D341Med (cell line): Measurements from ENCODE around the gene FAM193B.
"Not testable (repeated sequence)": the region's sequence is repeated elsewhere in the genome, so short reads cannot be mapped to it uniquely, and the experiment has no call there.

ENCODE experiments used
- DNase-seq: peaks from one replicate; pipeline ENCODE4 v3.0.0; 2012; ENCODE audit warnings: low spot score

Gene FAM193B

DNA sequence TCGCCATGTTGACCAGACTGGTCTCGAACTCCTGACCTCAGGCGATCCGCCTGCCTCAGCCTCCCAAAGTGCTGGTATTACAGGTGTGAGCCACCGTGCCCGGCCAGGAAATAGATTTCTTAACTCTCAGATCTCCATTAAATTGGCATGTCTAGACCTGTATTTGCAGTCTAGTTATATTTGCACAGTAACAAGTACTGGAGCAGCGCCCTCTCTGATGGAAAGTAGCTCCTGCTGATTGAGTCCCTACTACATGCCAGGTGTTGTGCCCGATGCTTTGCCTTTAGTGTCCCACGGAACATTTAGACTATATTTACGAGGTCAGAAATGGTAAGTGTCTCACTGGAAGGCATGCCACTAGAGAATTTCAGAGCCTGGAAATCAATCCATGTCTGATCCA, 21.8 kb upstream of the FAM193B start:
- no peak for DNase-seq

DNA sequence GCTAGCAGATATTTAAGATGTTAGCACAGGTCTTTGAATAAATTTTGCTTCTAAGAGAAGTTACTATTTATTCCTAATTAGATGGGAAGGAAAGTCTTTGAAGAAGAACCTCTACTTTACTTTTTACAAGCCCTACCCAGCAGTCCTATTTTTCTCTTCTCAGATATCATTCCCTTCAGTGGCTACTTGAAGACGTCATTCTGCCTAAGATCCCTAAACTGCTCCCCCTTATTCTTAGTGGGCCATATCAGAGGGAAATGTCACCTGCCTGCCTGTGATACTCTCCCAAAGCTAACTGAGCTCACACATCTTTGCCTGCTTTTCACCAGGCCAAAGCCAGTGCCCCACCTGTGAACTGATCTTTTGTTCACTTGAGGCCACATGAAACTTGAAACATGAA, 21.1 kb upstream of the FAM193B start:
- DNase-seq: no peak

- no peak for DNase-seq
Observed at GRCh38 chr5:177569894-177570293, 15.5 kb upstream of the FAM193B start.

DNA sequence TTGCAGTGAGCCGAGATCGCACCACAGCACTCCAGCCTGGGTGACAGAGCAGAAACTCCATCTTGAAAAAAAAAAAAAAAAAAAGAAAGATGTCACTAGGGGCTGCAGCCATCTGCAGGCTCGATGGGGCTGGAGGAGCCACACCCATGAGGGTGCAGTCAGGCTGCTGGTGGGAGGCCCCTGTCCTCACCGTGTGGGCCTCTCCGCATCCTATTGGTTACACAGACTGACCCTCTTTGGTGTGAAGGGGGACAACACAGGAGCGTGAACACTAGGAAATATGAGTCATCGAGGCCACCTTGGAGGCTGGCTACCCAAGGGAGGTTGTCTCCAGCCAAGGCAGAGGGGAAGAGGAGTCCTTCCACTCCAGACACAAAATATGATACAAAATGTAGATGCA, 14.0 kb upstream of the FAM193B start:
- no peak for DNase-seq

DNA sequence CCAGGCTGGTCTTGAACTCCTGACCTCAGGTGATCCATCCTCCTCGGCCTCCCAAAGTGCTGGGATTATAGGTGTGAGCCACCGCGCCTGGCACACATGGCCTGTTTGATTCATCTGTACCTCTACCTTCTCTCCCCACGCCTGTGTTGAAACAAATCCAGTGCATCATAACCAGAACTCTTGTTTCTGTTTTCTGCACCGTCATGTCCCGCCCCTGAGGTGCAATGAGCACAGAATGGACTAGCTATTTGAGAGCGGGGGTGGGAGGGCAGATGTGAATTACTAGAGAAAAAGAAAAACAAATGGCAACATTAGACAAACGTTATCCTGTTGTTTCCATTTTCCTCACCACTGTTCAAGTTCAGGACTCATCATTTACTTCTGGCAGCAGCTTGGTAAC, 10.7 kb upstream of the FAM193B start:
- DNase-seq: no peak

DNA sequence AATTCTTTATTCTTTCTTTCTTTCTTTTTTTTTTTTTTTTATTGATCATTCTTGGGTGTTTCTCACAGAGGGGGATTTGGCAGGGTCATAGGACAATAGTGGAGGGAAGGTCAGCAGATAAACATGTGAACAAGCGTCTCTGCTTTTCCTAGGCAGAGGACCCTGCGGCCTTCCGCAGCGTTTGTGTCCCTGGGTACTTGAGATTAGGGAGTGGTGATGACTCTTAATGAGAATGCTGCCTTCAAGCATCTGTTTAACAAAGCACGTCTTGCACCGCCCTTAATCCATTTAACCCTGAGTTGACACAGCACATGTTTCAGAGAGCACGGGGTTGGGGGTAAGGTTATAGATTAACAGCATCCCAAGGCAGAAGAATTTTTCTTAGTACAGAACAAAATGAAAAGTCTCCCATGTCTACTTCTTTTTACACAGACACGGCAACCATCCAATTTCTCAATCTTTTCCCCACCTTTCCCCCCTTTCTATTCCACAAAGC, 5.1 kb upstream of the FAM193B start:
- not testable (repeated sequence) for DNase-seq

- DNase-seq: no peak
Observed at GRCh38 chr5:177557796-177558195, 3.4 kb upstream of the FAM193B start.

DNA sequence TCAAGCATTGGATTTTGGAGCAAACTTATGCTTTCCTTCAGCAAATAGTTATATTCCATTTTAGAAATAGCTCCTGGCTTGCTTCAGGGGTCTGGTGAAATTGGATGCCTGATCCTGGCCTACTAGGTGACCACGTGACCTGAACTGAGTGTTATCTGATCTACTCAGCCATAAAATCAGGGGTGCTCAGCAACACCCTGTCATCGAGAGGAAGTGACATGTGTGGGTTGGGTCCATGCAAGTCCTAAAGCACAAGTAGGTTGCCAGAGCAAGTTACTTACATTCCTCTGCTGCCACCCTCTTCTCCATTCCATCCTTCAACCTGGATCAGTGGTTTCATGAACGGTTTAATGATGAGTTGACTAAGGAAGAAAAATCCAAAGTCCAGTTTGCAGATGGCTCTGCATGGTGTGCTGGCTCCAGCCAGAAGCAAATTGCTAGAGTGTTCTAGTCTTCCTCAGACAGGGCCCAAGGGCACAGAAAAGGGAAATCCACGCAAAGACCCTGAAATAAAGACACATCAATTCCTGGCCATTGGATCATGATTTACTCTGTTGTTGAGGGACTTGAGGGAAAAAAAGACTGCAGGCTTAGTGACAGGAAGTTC, 2.8 kb upstream of the FAM193B start:
- no peak for DNase-seq

DNA sequence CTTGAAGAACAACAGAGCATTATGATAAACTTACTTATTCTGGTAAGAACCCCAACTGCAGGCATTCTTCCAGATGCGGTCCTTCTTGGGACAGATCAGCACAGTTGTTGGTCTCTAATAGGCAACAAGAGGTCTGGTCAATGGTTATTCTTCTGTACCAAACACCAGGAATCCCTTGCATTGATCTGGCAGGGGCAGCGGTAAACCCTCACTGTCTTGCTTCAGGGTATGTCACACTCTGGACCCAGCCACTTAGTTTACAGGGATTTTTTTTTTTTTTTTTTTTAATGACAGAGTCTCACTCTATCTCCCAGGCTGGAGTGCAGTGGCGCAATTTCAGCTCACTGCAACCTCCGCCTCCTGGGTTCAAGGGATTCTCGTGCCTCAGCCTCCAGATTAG, 1.3 kb upstream of the FAM193B start:
- DNase-seq: no peak

DNA sequence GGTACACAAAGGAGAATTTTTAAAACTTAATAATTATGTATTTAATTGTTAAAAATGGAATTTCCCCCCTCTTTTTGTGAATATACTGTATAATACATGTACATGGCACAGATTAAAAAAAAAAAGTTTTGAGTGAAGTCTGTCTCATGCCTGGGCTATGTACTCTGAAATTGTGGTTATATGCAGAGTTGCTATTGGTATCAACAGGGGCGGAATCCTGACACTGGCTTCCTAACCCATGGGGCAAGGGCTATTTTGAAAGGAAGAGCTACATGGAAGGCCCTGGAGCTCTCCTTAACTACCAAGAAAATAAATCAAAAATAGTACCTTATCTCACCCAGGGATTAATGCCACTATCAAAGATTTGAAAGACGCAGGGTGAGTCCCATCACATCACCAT, 865 bp upstream of the FAM193B start:
- DNase-seq: no peak

DNA sequence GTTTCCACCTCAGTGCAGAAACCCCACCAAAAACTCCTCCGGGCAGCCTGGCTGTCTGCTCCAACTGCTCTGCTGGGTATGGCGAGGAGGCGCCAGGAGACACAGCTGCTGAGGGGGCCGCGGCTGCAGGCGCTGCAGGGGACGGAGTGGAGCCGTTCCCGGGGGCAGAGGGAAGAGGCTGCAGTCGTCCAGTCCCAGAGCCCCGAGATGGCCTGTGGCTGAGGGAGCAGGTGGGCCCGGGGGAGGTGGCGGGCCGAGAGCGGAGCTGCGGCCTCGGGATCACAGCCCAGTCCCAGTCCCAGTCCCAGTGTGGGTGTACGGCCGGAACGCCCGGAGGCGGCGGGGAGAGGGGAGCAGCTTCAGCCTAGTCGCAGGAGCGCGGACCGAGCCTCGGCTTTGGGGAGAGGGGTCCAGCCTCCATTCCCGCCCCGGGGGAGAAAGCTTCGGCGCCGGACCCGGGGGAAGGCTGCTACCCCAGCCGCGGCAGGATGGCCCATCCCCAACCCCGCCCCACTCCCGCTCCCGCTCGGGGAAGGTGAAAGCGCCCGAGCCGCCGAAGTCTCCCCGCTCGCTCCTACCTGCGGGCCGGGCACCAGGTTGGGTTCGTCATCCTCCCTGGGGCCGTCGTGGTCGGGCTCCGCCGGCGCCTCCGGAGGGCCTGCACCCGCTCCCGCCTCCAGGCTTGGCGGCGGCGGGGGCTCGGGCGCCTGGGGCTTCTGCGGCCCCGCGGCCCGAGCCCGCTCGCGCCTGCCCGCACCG, 513 bp downstream of the FAM193B start:
- peak; percentile 67 for DNase-seq

- DNase-seq: peak; percentile 55
Observed at GRCh38 chr5:177552839-177553455, 1.4 kb downstream of the FAM193B start.

- DNase-seq: no peak
Observed at GRCh38 chr5:177550122-177550521, 4.2 kb downstream of the FAM193B start.

DNA sequence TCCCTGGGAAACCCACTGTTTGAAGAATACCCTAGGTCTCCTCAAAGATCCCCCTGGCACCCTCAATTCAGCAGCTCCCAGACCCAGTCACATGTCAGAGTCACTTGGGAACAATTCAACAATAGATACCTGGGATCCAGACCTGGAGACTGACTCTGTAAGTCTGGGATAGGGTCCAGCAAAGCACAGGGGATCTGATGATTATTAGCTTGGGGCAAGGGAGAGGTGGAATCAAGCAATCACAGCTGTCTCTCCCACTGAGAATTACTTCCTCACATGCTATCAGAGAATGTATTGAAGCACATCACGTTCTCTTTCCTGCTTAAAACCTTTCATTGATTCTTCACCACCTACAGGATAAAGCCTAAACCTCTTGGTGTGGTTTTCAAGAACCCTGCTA, 5.9 kb downstream of the FAM193B start:
- DNase-seq: no peak

DNA sequence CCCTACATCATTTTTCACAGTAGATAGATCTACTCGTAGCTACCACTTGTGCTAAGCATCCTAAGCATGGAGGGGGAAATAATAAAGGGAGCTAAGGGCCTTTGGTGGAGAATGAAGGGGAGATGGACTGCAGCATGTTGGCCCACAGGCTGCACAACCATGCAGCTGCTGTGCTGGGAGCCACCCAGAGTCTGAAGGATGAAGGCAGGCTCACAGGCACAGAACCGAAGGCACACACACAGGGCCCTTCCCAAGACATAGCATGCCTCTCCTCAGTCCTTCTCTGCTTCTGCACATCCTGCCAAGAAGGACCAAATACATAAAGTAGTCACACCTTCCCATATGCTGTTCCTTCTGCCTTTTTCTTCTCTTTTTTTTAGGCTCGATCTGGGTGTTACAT, 6.6 kb downstream of the FAM193B start:
- no peak for DNase-seq

DNA sequence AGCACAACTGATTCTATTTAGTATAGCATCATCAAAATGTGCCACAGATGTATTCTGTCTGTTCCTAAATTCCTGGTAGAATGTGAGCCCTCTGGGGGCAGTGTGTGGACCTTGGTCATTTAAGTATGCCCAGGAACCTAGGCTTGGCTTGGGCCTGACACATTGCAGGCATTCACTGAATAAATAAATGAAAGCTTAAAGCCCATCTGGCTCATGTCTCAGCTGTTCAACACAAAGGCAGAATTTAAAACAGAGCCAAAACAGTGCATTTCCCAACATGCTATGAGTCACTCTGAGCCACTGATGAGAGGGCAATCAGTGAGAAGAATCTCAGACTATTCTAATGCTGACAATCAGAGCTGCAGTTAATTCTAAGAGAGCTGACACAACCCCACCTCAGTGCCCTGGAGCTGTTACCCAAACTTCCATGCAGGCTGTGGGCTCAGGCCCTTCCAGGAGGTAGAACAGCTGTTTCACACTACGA, 8.1 kb downstream of the FAM193B start:
- no peak for DNase-seq

DNA sequence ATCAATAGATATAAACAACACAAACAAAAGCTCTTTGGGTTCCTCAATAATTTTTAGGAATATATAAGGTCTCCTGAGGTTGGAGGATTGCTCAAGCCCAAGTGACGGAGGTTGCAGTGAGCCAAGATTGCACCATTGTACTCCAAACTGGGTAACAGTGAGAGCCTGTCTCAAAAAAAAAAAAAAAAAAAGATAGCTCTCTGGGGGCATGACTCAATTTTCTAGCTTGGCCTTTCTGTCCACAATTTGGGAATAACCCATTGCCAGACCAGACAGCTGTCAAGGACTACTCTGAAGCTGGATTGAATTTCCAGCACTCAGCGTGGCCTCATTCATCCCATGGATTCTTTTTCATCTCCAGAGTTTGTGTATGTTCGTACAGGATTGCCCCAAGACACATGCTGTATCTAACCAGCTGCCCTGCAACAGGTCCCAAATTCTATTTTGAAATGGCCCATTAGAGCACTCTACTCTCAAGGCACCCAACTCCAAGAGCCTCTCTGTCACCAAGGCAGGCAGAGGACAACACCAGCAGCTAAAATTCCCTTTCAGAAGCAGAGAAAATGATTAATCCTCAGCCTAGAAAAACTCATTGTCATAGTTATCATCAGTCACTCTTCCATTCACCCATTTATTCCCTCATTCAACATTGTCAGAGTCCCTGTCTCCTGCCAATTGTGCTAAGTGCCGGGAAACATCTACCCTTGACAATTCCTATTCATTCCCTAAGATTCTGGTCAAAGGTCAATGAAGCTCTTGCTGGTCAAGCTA, 8.7 kb downstream of the FAM193B start:
- DNase-seq: no peak

DNA sequence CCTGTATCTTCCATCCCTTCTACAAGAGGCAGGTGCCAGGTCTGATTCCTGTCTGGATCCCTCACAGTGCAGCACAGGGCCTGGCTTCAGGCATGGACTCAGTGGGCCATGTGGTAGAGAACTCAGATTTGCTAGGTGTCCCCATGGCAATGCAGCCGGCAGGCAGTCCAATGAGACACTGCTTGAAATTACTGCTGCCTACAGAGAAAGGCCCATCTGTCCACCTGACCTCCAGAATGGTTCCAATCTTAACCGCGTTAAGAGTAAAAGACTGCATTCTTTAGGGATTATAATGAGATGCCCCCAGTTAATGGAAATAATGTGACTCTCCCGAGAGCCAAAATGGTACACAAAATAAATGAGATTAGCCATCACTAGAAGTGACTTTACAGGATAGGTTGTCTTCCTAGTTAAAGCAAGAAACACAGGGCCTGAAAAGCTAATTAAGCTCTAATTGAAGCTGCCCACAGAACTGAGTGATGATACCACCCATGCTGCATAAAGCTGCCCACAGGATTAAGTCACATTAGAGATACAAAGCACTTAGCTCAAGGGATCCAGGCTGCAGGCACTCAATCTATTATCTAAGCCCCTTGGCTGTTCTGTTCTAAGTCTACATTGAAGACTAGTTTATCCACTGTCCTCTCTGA, 11.4 kb downstream of the FAM193B start:
- DNase-seq: peak; percentile 71

DNA sequence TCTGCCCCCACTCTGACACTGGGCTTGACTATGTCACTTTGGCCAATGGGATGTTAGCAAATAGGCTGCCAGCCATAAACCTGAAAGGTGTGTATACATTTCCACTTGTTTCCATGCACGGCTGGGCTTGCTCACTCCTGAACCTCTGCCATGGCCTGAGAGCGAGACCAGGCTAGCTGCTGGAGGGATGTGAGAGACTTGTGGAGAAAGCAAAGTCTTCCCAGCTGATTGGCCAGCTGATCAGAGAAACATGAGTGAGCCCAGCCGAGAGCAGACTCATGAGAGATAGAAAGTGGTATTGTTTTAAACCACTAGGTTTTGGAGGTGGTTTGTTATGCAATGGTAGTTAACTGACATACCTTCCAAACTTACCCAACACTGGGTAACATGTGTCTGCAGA, 13.9 kb downstream of the FAM193B start:
- no peak for DNase-seq

DNA sequence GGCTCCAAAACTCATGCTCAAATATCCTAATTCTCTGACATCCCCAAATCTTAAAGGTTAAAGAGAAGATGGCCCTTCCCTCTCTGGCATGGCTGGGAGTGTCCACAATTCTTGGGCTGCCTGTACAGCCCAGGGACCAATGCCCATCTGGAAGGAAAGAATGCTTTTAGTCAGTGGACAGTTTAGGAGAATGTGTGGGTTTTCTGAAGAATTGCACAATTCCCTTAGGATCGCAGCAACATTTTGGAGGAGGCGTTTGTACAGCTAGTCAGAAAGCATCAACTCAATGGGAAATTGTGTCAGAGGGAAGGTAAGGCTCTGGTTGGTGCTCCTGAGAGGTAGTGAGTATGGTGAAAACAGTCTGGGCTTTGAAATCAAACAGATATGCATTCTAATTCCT, 15.0 kb downstream of the FAM193B start:
- DNase-seq: no peak

GRCh38 chr5:177538876-177539275, 15.5 kb downstream of the FAM193B start:
- DNase-seq: no peak
